MM.1S (cell line): ENCODE measurements around the gene BAG3.

Experiments used
- DNase-seq: peaks from one replicate; pipeline ENCODE4 v3.0.0-alpha.2; 2015
- H2AFZ ChIP-seq: fragments of 300-600 bp; sonication (generic); 2 replicates; pipeline ENCODE4 v1.6.0; 2016; ENCODE audit warnings: antibody characterized with exemption, low read length
- H3F3A ChIP-seq: fragments of 300-600 bp; sonication (generic); 2 replicates; pipeline ENCODE4 v1.6.1; 2016; ENCODE audit warnings: mild to moderate bottlenecking, antibody characterized with exemption, low read length, moderate library complexity, mixed read lengths; ENCODE audit not compliant: insufficient read depth
- H3K27ac ChIP-seq: fragments of 300-600 bp; sonication (generic); 2 replicates; pipeline ENCODE4 v1.5.1; 2016; ENCODE audit warnings: mild to moderate bottlenecking, low read length
- H3K27me3 ChIP-seq: fragments of 300-600 bp; sonication (generic); replicated peaks from 2 replicates; pipeline ENCODE4 v1.6.0; 2016; ENCODE audit warnings: low read length; ENCODE audit not compliant: insufficient read depth
- H3K36me3 ChIP-seq: fragments of 300-600 bp; sonication (generic); replicated peaks from 2 replicates; pipeline ENCODE4 v1.6.1; 2016; ENCODE audit warnings: mild to moderate bottlenecking, low read length, mixed read lengths; ENCODE audit not compliant: insufficient read depth
- H3K4me1 ChIP-seq: fragments of 300-600 bp; sonication (generic); 2 replicates; pipeline ENCODE4 v1.6.1; 2016; ENCODE audit warnings: low read length, mixed read lengths
- H3K4me2 ChIP-seq: fragments of 300-600 bp; sonication (generic); 2 replicates; pipeline ENCODE4 v1.6.0; 2016; ENCODE audit warnings: low read depth, low read length
- H3K4me3 ChIP-seq: fragments of 300-600 bp; sonication (generic); 2 replicates; pipeline ENCODE4 v1.5.1; 2016; ENCODE audit warnings: low read length, mixed read lengths
- H3K79me2 ChIP-seq: fragments of 300-600 bp; sonication (generic); 2 replicates; pipeline ENCODE4 v1.6.1; 2016; ENCODE audit warnings: mixed run types, low read length, mixed read lengths
- H3K9ac ChIP-seq: fragments of 300-600 bp; sonication (generic); 2 replicates; pipeline ENCODE4 v1.6.1; 2016; ENCODE audit warnings: low read length, mixed read lengths
- H3K9me2 ChIP-seq: fragments of 300-600 bp; sonication (generic); replicated peaks from 2 replicates; pipeline ENCODE4 v1.6.1; 2016; ENCODE audit warnings: mild to moderate bottlenecking, low read length, mixed read lengths; ENCODE audit not compliant: insufficient read depth
- H3K9me3 ChIP-seq: fragments of 300-600 bp; sonication (generic); replicated peaks from 2 replicates; pipeline ENCODE4 v1.6.1; 2016; ENCODE audit warnings: mild to moderate bottlenecking, low read length, mixed read lengths; ENCODE audit not compliant: insufficient read depth
- H4K20me1 ChIP-seq: fragments of 300-600 bp; sonication (generic); 2 replicates; pipeline ENCODE4 v1.6.1; 2016; ENCODE audit warnings: mild to moderate bottlenecking, low read length, moderate library complexity, mixed read lengths; ENCODE audit not compliant: insufficient read depth
- EZH2 ChIP-seq: fragments of 300-600 bp; sonication (generic); optimal IDR thresholded peaks from 2 replicates; pipeline ENCODE3; 2017; ENCODE audit warnings: low read depth, mild to moderate bottlenecking, antibody characterized with exemption, low read length, mixed read lengths
- EZH2phosphoT487 ChIP-seq: fragments of 300-600 bp; sonication (generic); IDR thresholded peaks from 2 replicates; pipeline ENCODE4 v1.6.1; 2018; ENCODE audit warnings: antibody characterized with exemption, low read length
- TF ChIP-seq, protein P1 (sequence below): fragments of 300-600 bp; sonication (generic); IDR thresholded peaks from 2 replicates; pipeline ENCODE4 v1.5.1; 2016; ENCODE audit warnings: antibody characterized with exemption, low read length, mixed read lengths

BAG3 gene

DNA sequence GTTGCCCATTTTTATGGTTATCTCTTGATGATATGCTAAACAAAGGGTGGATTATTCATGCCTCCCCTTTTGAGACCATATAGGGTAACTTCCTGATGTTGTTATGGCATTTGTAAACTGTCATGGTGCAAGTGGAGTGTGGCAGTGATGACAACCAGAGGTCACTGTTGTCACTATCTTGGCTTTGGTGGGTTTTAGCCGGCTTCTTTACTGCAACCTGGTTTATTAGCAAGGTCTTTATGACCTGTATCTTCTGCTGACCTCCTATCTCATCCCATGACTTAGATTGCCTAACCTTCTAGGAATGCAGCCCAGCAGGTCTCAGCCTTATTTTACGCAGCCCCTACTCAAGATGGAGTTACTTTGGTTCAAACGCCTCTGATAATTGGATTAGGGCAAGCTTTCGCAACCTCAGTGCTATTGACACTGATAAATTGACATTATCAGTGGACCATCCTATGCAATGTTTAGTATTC, 36.9 kb downstream of the BAG3 start:
- no peak overlapping the region for H3K9ac ChIP-seq
- no peak for DNase-seq

DNA sequence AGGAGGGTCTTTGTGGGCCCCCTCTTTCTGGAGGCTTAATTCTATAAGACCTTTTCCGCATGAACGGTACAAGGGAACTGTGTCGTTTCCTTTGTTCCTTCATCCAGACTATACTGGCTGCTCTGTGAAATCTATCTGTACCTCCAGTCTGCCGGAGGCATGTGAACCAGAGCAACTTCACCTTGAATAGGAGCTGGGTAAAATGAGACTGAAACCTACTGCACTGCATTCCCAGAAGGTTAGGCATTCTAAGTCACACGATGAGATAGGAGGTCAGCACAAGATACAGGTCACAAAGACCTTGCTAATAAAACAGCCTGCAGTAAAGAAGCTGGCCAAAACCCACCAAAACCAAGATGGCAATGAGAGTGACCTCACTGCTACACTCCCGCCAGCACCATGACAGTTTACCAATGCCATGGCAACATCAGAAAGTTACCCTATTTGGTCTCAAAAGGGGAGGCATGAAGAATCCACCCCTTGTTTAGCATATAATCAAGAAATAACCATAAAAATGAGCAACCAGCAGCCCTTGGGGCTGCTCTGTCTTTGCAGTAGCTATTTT, 37.9 kb downstream of the BAG3 start:
- Histone ChIP-seq H3K36me3 (no peaks in the 10 kb centered on the region), H3F3A (no peaks in the 10 kb centered on the region), H2AFZ (no peak overlapping the region), H3K9me2 (no peaks in the 10 kb centered on the region), H3K4me1 (no peaks in the 10 kb centered on the region), H3K9me3 (no peaks in the 10 kb centered on the region), H4K20me1 (no peaks in the 10 kb centered on the region), H3K27ac (no peak overlapping the region), H3K79me2 (no peaks in the 10 kb centered on the region), H3K9ac (no peak overlapping the region), H3K4me2 (no peak overlapping the region), H3K4me3 (no peak overlapping the region), H3K27me3 (no peaks in the 10 kb centered on the region)
- TF ChIP-seq, protein P1, sequence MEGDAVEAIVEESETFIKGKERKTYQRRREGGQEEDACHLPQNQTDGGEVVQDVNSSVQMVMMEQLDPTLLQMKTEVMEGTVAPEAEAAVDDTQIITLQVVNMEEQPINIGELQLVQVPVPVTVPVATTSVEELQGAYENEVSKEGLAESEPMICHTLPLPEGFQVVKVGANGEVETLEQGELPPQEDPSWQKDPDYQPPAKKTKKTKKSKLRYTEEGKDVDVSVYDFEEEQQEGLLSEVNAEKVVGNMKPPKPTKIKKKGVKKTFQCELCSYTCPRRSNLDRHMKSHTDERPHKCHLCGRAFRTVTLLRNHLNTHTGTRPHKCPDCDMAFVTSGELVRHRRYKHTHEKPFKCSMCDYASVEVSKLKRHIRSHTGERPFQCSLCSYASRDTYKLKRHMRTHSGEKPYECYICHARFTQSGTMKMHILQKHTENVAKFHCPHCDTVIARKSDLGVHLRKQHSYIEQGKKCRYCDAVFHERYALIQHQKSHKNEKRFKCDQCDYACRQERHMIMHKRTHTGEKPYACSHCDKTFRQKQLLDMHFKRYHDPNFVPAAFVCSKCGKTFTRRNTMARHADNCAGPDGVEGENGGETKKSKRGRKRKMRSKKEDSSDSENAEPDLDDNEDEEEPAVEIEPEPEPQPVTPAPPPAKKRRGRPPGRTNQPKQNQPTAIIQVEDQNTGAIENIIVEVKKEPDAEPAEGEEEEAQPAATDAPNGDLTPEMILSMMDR, result no peak
- TF ChIP-seq EZH2phosphoT487 (no peak), EZH2 (no peak)
- DNase-seq, result no peak

More for the DNA sequence above, 36.9 kb downstream of the BAG3 start:
- Histone ChIP-seq H4K20me1 (no peaks in the 10 kb centered on the region), H3K36me3 (no peaks in the 10 kb centered on the region), H3K9me3 (no peaks in the 10 kb centered on the region), H3K27me3 (no peaks in the 10 kb centered on the region), H3K79me2 (no peaks in the 10 kb centered on the region), H3K4me3 (no peak overlapping the region), H3K4me1 (no peaks in the 10 kb centered on the region), H3K4me2 (no peak overlapping the region), H3K27ac (no peak overlapping the region), H2AFZ (no peak overlapping the region), H3K9me2 (no peaks in the 10 kb centered on the region), H3F3A (no peaks in the 10 kb centered on the region)
- TF ChIP-seq EZH2phosphoT487 (no peak), EZH2 (no peak)
- TF ChIP-seq, protein P1, result no peak

DNA sequence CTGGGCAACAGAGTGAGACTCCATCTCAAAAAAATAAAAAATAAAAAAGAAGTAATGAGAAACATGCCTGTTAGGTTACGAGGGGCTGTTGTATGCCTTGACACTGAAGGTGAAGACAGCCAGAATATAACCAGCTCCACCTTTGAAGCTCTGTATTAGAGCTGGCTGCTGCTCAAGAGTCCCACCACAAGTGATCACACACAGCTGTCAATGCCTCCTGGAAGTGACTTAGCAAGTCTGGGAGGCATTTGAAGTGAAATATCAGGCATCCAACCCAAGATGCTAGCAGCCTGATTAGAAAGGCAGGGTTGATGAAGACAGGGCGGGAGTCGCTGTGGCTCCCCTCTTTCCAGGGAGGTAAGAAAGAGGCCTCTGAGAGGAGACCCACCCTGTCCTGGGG, 40.5 kb downstream of the BAG3 start:
- Histone ChIP-seq H3K4me1 (no peaks in the 10 kb centered on the region), H3K9ac (no peak overlapping the region), H3K36me3 (no peaks in the 10 kb centered on the region)

More for the DNA sequence above, 40.5 kb downstream of the BAG3 start:
- no peaks in the 10 kb centered on the region for H3K9me2 ChIP-seq
- H3K4me3 ChIP-seq, result no peak overlapping the region
- no peak overlapping the region for H3K4me2 ChIP-seq
- no peaks in the 10 kb centered on the region for H4K20me1 ChIP-seq
- H3K27me3 ChIP-seq, result no peaks in the 10 kb centered on the region
- H3F3A ChIP-seq, result no peaks in the 10 kb centered on the region
- no peaks in the 10 kb centered on the region for H3K79me2 ChIP-seq
- TF ChIP-seq EZH2 (no peak), EZH2phosphoT487 (no peak)
- TF ChIP-seq, protein P1, result no peak
- DNase-seq, result no peak
- H3K9me3 ChIP-seq, result no peaks in the 10 kb centered on the region
- no peak overlapping the region for H2AFZ ChIP-seq
- H3K27ac ChIP-seq, result no peak overlapping the region
